IMR-90 (cell line): ENCODE data around the gene SDHAF4. TPM values are rescaled to one million over a fixed set of nuclear protein-coding genes. Genes with fewer than 3 reads are reported as not detected.

Source experiments
- ATAC-seq: fragments of 200-7000 bp; cut with Tn5 transposase; 2 replicates; pipeline ENCODE4 v1.9.1; 2020; ENCODE audit warnings: low read depth, mild to moderate bottlenecking, moderate library complexity
- BruUV-seq: library from RNA; stranded (reverse); fragments of 400-500 nt; replicated peaks from 2 replicates; lab custom pipeline; 2021; lab: Mats Ljungman, UMichigan
- CTCF ChIA-PET: fragments of 300-600 bp; formaldehyde crosslinking; extraction: SDS; loops from one replicate; lab custom pipeline; 2021; ENCODE audit warnings: antibody characterized with exemption; lab: Yijun Ruan, JAX
- POLR2A ChIA-PET: fragments of 300-600 bp; sonication (Branson Sonifier 250); formaldehyde crosslinking; loops from one replicate; lab custom pipeline; 2022; ENCODE audit warnings: antibody characterized with exemption; ENCODE audit not compliant: unreplicated experiment; lab: Charles Lee
- DNase-seq: peaks from one replicate; pipeline ENCODE4 v3.0.0; 2013
- H2AFZ ChIP-seq: replicated peaks from 2 replicates; pipeline ENCODE3; 2013; ENCODE audit warnings: low read length, mild to moderate bottlenecking; ENCODE audit not compliant: poor library complexity
- H2AK5ac ChIP-seq: 2 replicates; pipeline ENCODE4 v1.6.1; 2013; ENCODE audit warnings: low read depth, low read length, inconsistent platforms
- H2AK9ac ChIP-seq: replicated peaks from 2 replicates; pipeline ENCODE3; 2013; ENCODE audit warnings: mild to moderate bottlenecking, low read depth, low read length, moderate library complexity; ENCODE audit not compliant: poor library complexity
- H2BK120ac ChIP-seq: 2 replicates; pipeline ENCODE4 v1.6.1; 2013; ENCODE audit warnings: low read depth, low read length, inconsistent platforms
- H2BK15ac ChIP-seq: 3 replicates; pipeline ENCODE4 v1.6.1; 2013; ENCODE audit warnings: low read depth, low read length, inconsistent platforms
- H2BK20ac ChIP-seq: 2 replicates; pipeline ENCODE4 v1.6.1; 2013; ENCODE audit warnings: low read depth, mild to moderate bottlenecking, inconsistent platforms, low read length, moderate library complexity
- H2BK5ac ChIP-seq: 2 replicates; pipeline ENCODE4 v1.6.1; 2013; ENCODE audit warnings: mild to moderate bottlenecking, low read depth, low read length, inconsistent platforms; ENCODE audit not compliant: poor library complexity, severe bottlenecking
- H3K14ac ChIP-seq: replicated peaks from 2 replicates; pipeline ENCODE4 v1.6.1; 2013; ENCODE audit warnings: low read depth, low read length, inconsistent platforms
- H3K18ac ChIP-seq: 2 replicates; pipeline ENCODE4 v1.6.1; 2013; ENCODE audit warnings: low read depth, low read length, control low read depth
- H3K23ac ChIP-seq: 2 replicates; pipeline ENCODE4 v1.6.1; 2013; ENCODE audit warnings: low read depth, low read length, inconsistent platforms
- H3K27ac ChIP-seq: 2 replicates; pipeline ENCODE4 v1.5.1; 2013; ENCODE audit warnings: mild to moderate bottlenecking, control low read depth, low read length; ENCODE audit not compliant: insufficient read depth
- H3K27me3 ChIP-seq: 2 replicates; pipeline ENCODE4 v1.6.1; 2013; ENCODE audit warnings: low read length; ENCODE audit not compliant: control insufficient read depth, insufficient read depth
- H3K36me3 ChIP-seq: 2 replicates; pipeline ENCODE4 v1.6.1; 2013; ENCODE audit warnings: low read length, mixed read lengths; ENCODE audit not compliant: control insufficient read depth, insufficient read depth
- H3K4ac ChIP-seq: 2 replicates; pipeline ENCODE4 v1.6.1; 2013; ENCODE audit warnings: low read depth, low read length, inconsistent platforms
- H3K4me1 ChIP-seq: 2 replicates; pipeline ENCODE4 v1.6.1; 2013; ENCODE audit warnings: low read length, mixed read lengths; ENCODE audit not compliant: control insufficient read depth, insufficient read depth
- H3K4me2 ChIP-seq: 2 replicates; pipeline ENCODE4 v1.6.1; 2013; ENCODE audit warnings: low read depth, mild to moderate bottlenecking, control low read depth, low read length, moderate library complexity
- H3K4me3 ChIP-seq: 2 replicates; pipeline ENCODE4 v1.5.1; 2013; ENCODE audit warnings: low read depth, mild to moderate bottlenecking, control low read depth, low read length, moderate library complexity; ENCODE audit not compliant: insufficient read depth
- H3K56ac ChIP-seq: 2 replicates; pipeline ENCODE4 v1.6.1; 2013; ENCODE audit warnings: low read length, inconsistent platforms; ENCODE audit not compliant: insufficient read depth; ENCODE audit errors: extremely low read depth
- H3K79me1 ChIP-seq, 2 experiments: 2 replicates each; pipeline ENCODE4 v1.6.1; 2013; ENCODE audit warnings: low read length in 2 of 2, inconsistent platforms in 1 of 2, low read depth in 1 of 2
- H3K9ac ChIP-seq: 2 replicates; pipeline ENCODE4 v1.6.1; 2013; ENCODE audit warnings: low read depth, low read length, control low read depth
- H3K9me1 ChIP-seq: 2 replicates; pipeline ENCODE4 v1.6.1; 2013; ENCODE audit warnings: low read length, inconsistent platforms; ENCODE audit not compliant: insufficient read depth
- H3K9me3 ChIP-seq: 2 replicates; pipeline ENCODE4 v1.6.1; 2013; ENCODE audit warnings: low read length; ENCODE audit not compliant: control insufficient read depth, insufficient read depth
- H4K20me1 ChIP-seq: 2 replicates; pipeline ENCODE4 v1.6.1; 2013; ENCODE audit warnings: low read length, inconsistent platforms; ENCODE audit not compliant: insufficient read depth
- H4K5ac ChIP-seq: 2 replicates; pipeline ENCODE4 v1.6.1; 2013; ENCODE audit warnings: mild to moderate bottlenecking, low read depth, low read length, control low read depth
- H4K8ac ChIP-seq, 2 experiments: 2 replicates each; pipeline ENCODE4 v1.6.1; 2013; ENCODE audit warnings: low read depth in 2 of 2, low read length in 2 of 2, control low read depth in 1 of 2, inconsistent platforms in 1 of 2
- H4K91ac ChIP-seq: 2 replicates; pipeline ENCODE4 v1.6.1; 2013; ENCODE audit warnings: low read depth, low read length, inconsistent platforms; ENCODE audit not compliant: insufficient read depth
- BHLHE40 ChIP-seq: fragments of 150-350 bp; IDR thresholded peaks from 2 replicates; pipeline ENCODE4 v1.6.1; 2016; ENCODE audit warnings: mild to moderate bottlenecking, low read depth, low read length
- CEBPB ChIP-seq: IDR thresholded peaks from 2 replicates; pipeline ENCODE4 v1.6.1; 2012; ENCODE audit warnings: low read depth, low read length, improper control_type of control experiment
- CHD1 ChIP-seq: IDR thresholded peaks from 2 replicates; pipeline ENCODE4 v1.6.1; 2012; ENCODE audit warnings: low read depth, low read length, improper control_type of control experiment
- CTCF ChIP-seq: conservative IDR thresholded peaks from 2 replicates; pipeline ENCODE4 v1.5.1; 2012; ENCODE audit warnings: mild to moderate bottlenecking, low read depth, low read length, improper control_type of control experiment
- ELK1 ChIP-seq: fragments of 150-350 bp; IDR thresholded peaks from 2 replicates; pipeline ENCODE4 v1.6.1; 2016; ENCODE audit warnings: low read depth, mild to moderate bottlenecking, low read length, moderate library complexity, borderline replicate concordance
- FOS ChIP-seq: fragments of 150-350 bp; IDR thresholded peaks from 2 replicates; pipeline ENCODE4 v1.6.1; 2016; ENCODE audit warnings: low read depth, low read length
- MAFK ChIP-seq: IDR thresholded peaks from 2 replicates; pipeline ENCODE4 v1.6.1; 2012; ENCODE audit warnings: low read depth, low read length, improper control_type of control experiment
- MAZ ChIP-seq: IDR thresholded peaks from 2 replicates; pipeline ENCODE4 v1.6.1; 2012; ENCODE audit warnings: low read depth, mild to moderate bottlenecking, low read length, improper control_type of control experiment, moderate library complexity, borderline replicate concordance
- MXI1 ChIP-seq: IDR thresholded peaks from 2 replicates; pipeline ENCODE4 v1.6.1; 2012; ENCODE audit warnings: low read depth, mild to moderate bottlenecking, low read length, moderate library complexity, borderline replicate concordance
- NFE2L2 ChIP-seq: fragments of 150-350 bp; IDR thresholded peaks from 2 replicates; pipeline ENCODE4 v1.6.1; 2016; ENCODE audit warnings: low read depth, mild to moderate bottlenecking, low read length
- POLR2A ChIP-seq: IDR thresholded peaks from 2 replicates; pipeline ENCODE4 v1.6.1; 2012; ENCODE audit warnings: mild to moderate bottlenecking, low read depth, low read length
- RAD21 ChIP-seq: IDR thresholded peaks from 2 replicates; pipeline ENCODE4 v1.6.1; 2012; ENCODE audit warnings: low read length, improper control_type of control experiment
- RCOR1 ChIP-seq: IDR thresholded peaks from 2 replicates; pipeline ENCODE4 v1.6.1; 2012; ENCODE audit warnings: mild to moderate bottlenecking, low read length, improper control_type of control experiment; ENCODE audit not compliant: insufficient replicate concordance
- RFX5 ChIP-seq: IDR thresholded peaks from 2 replicates; pipeline ENCODE4 v1.8.0; 2012; ENCODE audit warnings: low read depth, mild to moderate bottlenecking, low read length, moderate library complexity
- SMC3 ChIP-seq: fragments of 150-350 bp; IDR thresholded peaks from 2 replicates; pipeline ENCODE4 v1.6.1; 2016; ENCODE audit warnings: low read depth, mild to moderate bottlenecking, antibody characterized with exemption, low read length, moderate library complexity
- USF2 ChIP-seq: fragments of 150-350 bp; IDR thresholded peaks from 2 replicates; pipeline ENCODE4 v1.6.1; 2017; ENCODE audit warnings: mild to moderate bottlenecking, antibody characterized with exemption, low read length, low read depth
- WGBS, 2 experiments: methylation state at CpG; one replicate each; pipeline versions ENCODE4 v1.1.5 to v1.1.7; 2013; ENCODE audit warnings: missing lambda C conversion rate in 2 of 2; ENCODE audit not compliant: insufficient read length in 1 of 2; ENCODE audit errors: extremely low coverage in 2 of 2; 5-methylcytosine and 5-hydroxymethylcytosine counted together
- dilution Hi-C: fragments of 300-500 bp; cut with HindIII; formaldehyde crosslinking; loops from one replicate; pipeline ENCODE4 v1.14.3; 2018; ENCODE audit warnings: low sequenced_read_pairs; ENCODE audit not compliant: unreplicated experiment
- in situ Hi-C: fragments of 300-500 bp; cut with MboI; formaldehyde crosslinking; loops from 3 replicates; pipeline ENCODE4 v1.14.3; 2019; ENCODE audit warnings: low sequenced_read_pairs, inconsistent platforms, mixed read lengths
- intact Hi-C: fragments of 100-400 bp; cut with micrococcal nuclease; formaldehyde crosslinking; loops from 2 replicates; pipeline ENCODE4 v1.10.0; 2022
- polyA plus RNA-seq, 3 experiments: library from polyadenylated mRNA; depleted of rRNA; stranded (reverse); fragments of >200 nt; gene quantifications; 2 replicates each; pipeline ENCODE4 v1.2.3, GENCODE V29; 2012; ENCODE audit warnings: low replicate concordance in 1 of 3
- total RNA-seq: library from RNA; depleted of rRNA; stranded (reverse); fragments of >200 nt; gene quantifications from 2 replicates; pipeline ENCODE4 v1.2.3, GENCODE V29; 2012

The SDHAF4 gene
- total and polyA plus RNA-seq, 2 of the 4 experiments (the other 2 are of a cell fraction), result 1.6 to 4.4 TPM

DNA sequence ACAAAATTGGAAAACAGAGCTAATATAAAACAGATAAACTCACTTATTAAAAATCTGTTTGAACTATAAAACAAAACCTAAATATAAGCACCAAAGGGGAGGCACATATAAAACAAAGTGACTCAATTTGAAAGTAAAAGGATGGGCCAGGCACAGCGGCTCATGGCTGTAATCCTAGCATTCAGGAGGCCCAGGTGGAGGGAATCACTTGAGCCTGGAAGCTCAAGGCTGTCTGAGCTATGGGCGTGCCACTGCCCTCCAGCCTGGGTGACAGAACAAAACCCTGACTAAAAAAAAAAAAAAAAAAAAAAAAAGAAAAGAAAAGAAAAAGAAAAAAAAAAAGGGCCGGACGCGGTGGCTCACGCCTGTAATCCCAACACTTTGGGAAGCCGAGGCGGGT, 69.9 kb downstream of the SDHAF4 start:
- H4K5ac ChIP-seq, result no peak overlapping the region
- H3K36me3 ChIP-seq, result no peaks in the 10 kb centered on the region
- no peak overlapping the region for H2BK15ac ChIP-seq
- TF ChIP-seq CEBPB (no peak), RCOR1 (no peak), USF2 (no peak), NFE2L2 (no peak), SMC3 (no peak), CHD1 (no peak), BHLHE40 (no peak), RFX5 (no peak), FOS (no peak), POLR2A (no peak), MXI1 (no peak), CTCF (no peak), MAZ (no peak), RAD21 (no peak), ELK1 (no peak), MAFK (no peak)
- no peak overlapping the region for H2BK5ac ChIP-seq
- no peak overlapping the region for H3K14ac ChIP-seq
- H3K4me1 ChIP-seq, result no peaks in the 10 kb centered on the region
- no peaks in the 10 kb centered on the region for H3K79me1 ChIP-seq
- H3K4me3 ChIP-seq, result no peak overlapping the region
- ChIA-PET CTCF (no interaction called here), POLR2A (no interaction called here)
- no peak overlapping the region for H3K9ac ChIP-seq
- ATAC-seq (no peak), DNase-seq (no peak)
- no peak overlapping the region for H3K4me2 ChIP-seq
- H2BK20ac ChIP-seq, result no peak overlapping the region
- BruUV-seq, result no TSS peak
- no peak overlapping the region for H3K27ac ChIP-seq
- H3K9me1 ChIP-seq, result no peaks in the 10 kb centered on the region
- no peak overlapping the region for H4K91ac ChIP-seq
- H3K9me3 ChIP-seq, result no peaks in the 10 kb centered on the region
- no peak overlapping the region for H2AK5ac ChIP-seq
- no peaks in the 10 kb centered on the region for H4K20me1 ChIP-seq
- no peak overlapping the region for H2BK120ac ChIP-seq
- intact Hi-C loops, result no loop called here
- H2AFZ ChIP-seq, result no peak overlapping the region
- H4K8ac ChIP-seq, result no peak overlapping the region
- H2AK9ac ChIP-seq, result no peak overlapping the region
- no peaks in the 10 kb centered on the region for H3K27me3 ChIP-seq
- H3K4ac ChIP-seq, result no peak overlapping the region
- no peak overlapping the region for H3K56ac ChIP-seq
- in situ Hi-C loops, result no loop called here
- dilution Hi-C loops, result no loop called here
- no peak overlapping the region for H3K18ac ChIP-seq
- no CpG with 5 or more reads among the region's 8 CpGs for WGBS, 2 experiments
- H3K23ac ChIP-seq, result no peak overlapping the region
